Tongue (tissue), 2 donors: ENCODE results near the gene CD27. TPM values are rescaled to one million over a fixed set of nuclear protein-coding genes. Genes with fewer than 3 reads are reported as not detected.
"Not testable (repeated sequence)": the region's sequence is repeated elsewhere in the genome, so short reads cannot be mapped to it uniquely, and the experiment has no call there.

ENCODE experiments used
- DNase-seq: peaks from one replicate; pipeline ENCODE4 v3.0.0-alpha.2; 2015
- total RNA-seq: library from RNA; depleted of rRNA; stranded (reverse); fragments of >200 nt; gene quantifications from one replicate; pipeline ENCODE4 v1.2.3, GENCODE V29; 2014

Gene CD27
- total RNA-seq, 1 donor from 2014 or later = 0.31 TPM

GRCh38 chr12:6461401-6462233 is 16.9 kb downstream of the CD27 start:
- DNase-seq = peak; percentile 22

DNA sequence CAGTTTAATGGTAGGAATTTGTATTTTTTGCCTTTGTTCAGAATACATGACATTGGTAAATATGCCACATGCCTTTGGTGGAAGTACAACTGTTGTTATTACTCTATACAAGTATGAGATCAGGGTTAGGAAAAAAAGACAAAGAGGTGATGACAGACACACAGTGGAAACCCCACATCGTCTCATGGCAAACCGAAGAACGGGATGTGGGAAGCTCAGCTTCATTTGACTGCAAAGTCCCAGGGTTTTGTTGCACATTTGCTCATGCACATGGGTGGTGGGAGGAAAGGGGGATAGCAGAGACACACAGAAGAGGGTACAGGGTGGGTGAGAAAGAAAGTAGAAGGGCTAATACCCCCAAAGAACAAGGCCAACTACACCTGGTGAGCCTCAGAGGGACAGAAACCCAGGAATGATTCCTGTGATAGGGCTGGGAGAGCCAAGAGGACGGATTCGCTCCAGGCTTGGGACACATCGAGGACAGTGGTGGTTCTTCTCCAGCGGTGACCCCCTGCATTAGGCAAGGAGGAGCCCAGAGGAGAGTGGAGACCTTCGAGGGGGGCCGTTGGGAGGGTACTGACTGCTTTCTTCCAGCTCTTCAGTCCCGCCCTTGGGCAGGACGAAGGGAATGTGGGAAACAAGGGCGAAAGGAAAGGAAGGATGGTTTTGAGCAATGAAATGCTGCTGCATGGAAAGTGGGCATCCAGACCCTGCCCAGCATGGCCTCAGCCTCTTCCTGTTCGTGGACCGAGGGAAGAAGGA is 17.7 kb downstream of the CD27 start:
- DNase-seq = no peak

GRCh38 chr12:6463216-6463615 is 18.5 kb downstream of the CD27 start:
- no peak for DNase-seq

GRCh38 chr12:6463858-6464257 is 19.1 kb downstream of the CD27 start:
- DNase-seq = peak; percentile 42

DNA sequence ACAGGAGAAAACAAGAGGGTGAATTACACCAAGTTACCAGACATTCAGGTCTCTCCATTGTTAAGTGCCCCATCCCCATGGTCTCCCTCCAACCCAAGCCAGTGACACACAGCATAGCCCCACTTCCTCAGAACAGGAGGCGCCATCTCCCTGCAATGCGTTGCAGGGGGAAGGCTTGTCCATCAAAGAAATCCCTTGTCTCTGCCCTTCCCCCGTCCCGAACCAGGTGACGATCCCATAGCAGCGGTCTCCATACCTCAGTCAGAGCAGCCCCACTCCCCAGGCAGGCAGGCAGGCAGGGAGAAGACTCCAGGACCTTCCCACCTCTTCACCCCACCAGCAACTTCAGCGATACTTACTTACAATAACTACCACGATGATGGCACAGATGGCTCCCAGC is 19.8 kb downstream of the CD27 start:
- no peak for DNase-seq

DNA sequence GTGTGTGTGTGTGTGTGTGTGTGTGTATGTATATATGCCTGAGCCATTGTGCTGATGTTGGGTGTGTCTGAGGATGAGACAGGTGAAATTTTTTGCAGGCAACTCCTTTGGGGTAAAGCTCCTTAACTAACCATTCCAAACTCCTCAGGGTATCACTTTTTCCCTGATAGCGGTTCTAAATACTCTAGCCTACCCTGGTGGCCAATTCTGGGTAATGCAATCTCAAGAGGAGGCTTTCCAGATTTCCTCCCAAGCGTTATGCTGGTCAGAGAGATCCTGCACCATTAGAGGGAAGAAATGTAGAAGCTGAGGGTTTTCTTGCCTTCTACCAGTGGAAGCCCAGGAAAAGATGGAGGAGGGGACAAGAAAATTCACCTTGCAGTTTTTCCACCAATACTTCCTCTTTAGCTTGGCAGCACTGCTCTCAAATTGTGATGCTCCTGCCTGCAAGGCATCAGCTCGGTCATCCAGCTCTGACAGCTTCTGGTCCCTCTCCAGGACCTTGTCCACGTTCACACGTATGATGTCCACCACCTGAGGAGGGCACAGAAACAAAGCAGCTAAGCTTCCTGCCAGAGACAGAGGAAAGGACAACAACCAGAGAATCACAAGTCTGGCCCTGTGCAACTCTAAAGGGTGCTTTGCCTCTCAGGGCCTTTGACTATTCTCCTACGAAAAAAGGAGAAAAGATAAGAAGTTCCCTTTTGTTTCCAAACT is 20.9 kb downstream of the CD27 start:
- peak; percentile 86 for DNase-seq

DNA sequence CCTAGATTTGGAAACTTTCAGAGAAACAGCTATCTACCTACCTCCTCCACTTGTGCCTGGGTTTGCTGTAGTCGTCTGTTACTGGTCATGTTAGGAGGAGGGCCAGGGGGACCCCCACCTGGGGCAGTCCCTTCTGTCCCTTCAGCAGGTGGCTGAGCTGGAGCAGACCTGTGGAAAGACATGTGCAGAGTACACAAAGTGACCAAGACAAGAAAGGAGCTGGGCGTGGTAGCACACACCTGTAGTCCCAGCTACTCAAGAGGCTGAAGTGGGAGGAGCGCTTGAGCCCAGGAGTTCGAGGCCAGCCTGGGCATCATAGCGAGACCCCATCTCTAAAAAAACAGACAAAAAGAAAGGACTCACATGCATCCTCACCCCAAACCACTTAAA is 21.4 kb downstream of the CD27 start:
- no peak for DNase-seq

DNA sequence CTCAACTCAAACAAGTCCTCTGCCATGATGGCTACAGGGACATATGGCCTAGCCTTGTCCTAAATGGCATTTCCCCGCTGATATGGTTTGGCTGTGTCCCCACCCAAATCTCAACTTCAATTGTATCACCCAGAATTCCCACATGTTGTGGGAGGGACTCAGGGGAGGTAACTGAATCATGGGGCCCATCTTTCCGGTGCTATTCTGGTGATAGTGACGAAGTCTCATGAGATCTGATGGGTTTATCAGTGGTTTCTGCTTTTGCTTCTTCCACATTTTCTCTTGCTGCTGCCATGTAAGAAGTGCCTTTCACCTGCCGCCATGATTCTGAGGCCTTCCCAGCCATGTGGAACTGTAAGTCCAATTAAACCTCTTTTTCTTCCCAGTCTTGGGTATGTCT is 22.0 kb downstream of the CD27 start:
- DNase-seq = not testable (repeated sequence)

DNA sequence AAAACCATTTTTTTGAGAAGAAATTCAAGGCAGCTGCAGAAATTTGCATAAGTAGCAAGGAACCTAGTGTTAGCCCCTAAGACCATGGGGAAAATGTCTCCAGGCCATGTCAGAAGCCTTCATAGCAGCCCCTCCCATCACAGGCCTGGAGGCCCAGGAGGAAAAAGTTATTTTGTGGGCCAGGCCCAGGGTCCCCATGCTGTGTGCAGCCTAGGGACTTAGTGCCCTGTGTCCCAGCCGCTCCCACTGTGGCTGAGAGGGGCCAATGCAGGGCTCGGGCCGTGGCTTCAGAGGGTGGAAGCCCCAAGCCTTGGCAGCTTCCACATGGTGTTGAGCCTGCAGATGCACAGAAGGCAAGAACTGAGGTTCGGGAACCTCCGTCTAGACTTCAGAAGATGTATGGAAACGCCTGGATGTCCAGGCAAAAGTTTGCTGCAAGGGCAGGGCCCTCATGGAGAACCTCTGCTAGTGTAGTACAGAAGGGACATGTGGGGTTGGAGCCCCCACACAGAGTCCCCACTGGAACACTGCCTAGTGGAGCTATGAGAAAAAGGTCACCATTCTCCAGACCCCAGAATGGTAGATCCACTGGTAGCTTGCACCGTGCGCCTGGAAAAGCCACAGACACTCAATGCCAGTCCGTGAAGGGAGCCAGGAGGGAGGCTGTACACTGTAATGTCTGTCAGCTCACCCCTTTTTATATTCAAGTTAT is 23.0 kb downstream of the CD27 start:
- DNase-seq = not testable (repeated sequence)

DNA sequence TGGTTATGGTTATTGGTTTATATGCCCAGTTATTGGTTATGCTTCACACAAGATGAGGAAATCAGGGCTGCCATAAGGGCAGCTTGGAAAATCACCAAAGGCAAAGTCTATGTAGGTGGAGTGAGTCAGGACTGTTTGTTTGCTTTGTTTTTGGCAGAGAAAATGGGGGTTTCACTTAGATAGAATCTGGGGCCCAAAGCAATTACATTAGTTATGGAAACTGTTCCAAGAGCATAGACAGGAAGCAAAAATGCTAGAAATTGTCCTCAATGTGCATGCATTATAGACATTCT is 23.5 kb downstream of the CD27 start:
- no peak for DNase-seq

- DNase-seq = no peak
Measured at GRCh38 chr12:6469092-6469491, 24.3 kb downstream of the CD27 start.

- DNase-seq = no peak
Measured at GRCh38 chr12:6469609-6470374, 25.0 kb downstream of the CD27 start.

- peak; percentile 99 for DNase-seq
Measured at GRCh38 chr12:6470375-6471163, 25.8 kb downstream of the CD27 start, which contains the start of gene VAMP1. Gene VAMP1 (minus strand): TSS chr12:6470677. CDS start chr12:6470531, 146 bp downstream.

DNA sequence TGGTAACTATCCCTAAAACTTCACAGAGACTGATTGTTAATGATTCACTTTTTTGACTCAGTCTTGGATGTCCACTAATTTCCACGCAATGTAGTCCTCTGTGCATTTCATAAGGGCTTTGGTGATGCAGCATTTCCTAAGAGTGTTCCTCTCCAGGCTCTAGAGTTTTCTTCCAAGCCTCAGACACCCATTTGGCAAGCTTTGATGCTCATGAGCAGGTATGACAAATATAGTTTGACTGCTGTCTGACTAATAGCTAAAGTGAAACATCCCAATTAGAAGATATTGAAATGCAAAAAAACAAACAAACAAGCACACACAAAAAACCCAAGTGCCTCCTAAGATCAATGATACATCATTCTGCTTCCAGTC is 27.2 kb downstream of the CD27 start:
- no peak for DNase-seq

DNA sequence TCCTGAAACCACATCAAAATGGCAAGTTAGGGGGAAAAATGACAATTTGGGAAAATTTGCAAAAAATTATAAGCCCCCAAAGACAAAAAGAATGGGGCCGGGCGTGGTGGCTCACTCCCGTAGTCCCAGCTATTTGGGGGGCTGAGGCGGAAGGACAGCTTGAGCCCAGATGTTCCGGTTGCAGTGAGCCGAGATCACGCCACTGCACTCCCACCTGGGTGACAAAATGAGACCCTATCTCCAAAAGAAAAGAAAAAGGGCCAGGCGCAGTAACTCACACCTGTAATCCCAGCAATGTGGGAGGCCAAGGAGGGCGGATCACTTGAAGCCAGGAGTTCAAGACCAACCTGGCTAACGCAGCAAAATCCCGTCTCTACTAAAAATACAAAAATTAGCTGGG is 27.7 kb downstream of the CD27 start:
- DNase-seq = no peak

GRCh38 chr12:6475233-6475975 is 30.6 kb downstream of the CD27 start:
- not testable (repeated sequence) for DNase-seq

GRCh38 chr12:6476489-6476888 is 31.7 kb downstream of the CD27 start:
- DNase-seq = no peak

- DNase-seq = not testable (repeated sequence)
Measured at GRCh38 chr12:6477601-6478377, 33.0 kb downstream of the CD27 start.

- no peak for DNase-seq
Measured at GRCh38 chr12:6478416-6478815, 33.7 kb downstream of the CD27 start.
